Sigmoid colon (tissue), 4 donors: Measurements from ENCODE around the gene NAT8.
"Not testable (repeated sequence)": the region's sequence is repeated elsewhere in the genome, so short reads cannot be mapped to it uniquely, and the experiment has no call there.

ENCODE experiments used
- EP300 ChIP-seq, 4 donors: sonication (generic); formaldehyde crosslinking; IDR thresholded peaks; one replicate each; pipeline ENCODE4 v1.6.1; 2017; ENCODE audit warnings: antibody characterized with exemption in 4 of 4
- POLR2A ChIP-seq, 2 donors: fragments of 450-650 bp; IDR thresholded peaks; one replicate each; pipeline ENCODE4 v1.6.1; 2016; ENCODE audit warnings: antibody characterized with exemption in 2 of 2, mild to moderate bottlenecking in 2 of 2, moderate library complexity in 2 of 2

GRCh38 chr2:73684905-73685304, 42.7 kb upstream of the NAT8 start:
- not testable (repeated sequence) for TF ChIP-seq POLR2A, EP300 (IDR thresholded peaks at IDR 0.05)
